Left cardiac atrium (tissue), 4 donors: Measurements from ENCODE around the gene PNMA6F. TPM values are rescaled to one million over a fixed set of nuclear protein-coding genes. Genes with fewer than 3 reads are reported as not detected.
"Not testable (repeated sequence)": the region's sequence is repeated elsewhere in the genome, so short reads cannot be mapped to it uniquely, and the experiment has no call there.

Experiments used
- ATAC-seq, 2 donors: fragments of 200-7000 bp; cut with Tn5 transposase; one replicate each; pipeline ENCODE4 v1.9.1; 2020; ENCODE audit warnings: mild to moderate bottlenecking in 2 of 2, moderate library complexity in 2 of 2
- DNase-seq: peaks from one replicate; pipeline ENCODE4 v3.0.0-alpha.2; 2020
- intact Hi-C, 2 donors: fragments of 100-400 bp; cut with DNase I; formaldehyde crosslinking; loops; one replicate each; pipeline versions ENCODE4 v1.14.1 to v1.15.1; 2022 to 2023
- total RNA-seq, 2 donors: library from RNA; stranded (reverse); fragmentation: NEBNext Ultra II Directional; extraction: Animal tissue kit (Norgen Biotek cat#: 25700); gene quantifications; one replicate each; pipeline ENCODE4 v1.2.1, GENCODE V29; 2021
- donor health status: DM: no; HTN: yes; CAD: no.
- donor health status: DM: no; HTN: yes; CAD: no; lungs with severe emphysema.
- donor health status: DM: yes; HTN: yes; CAD: no.
- donor health status: Dilated cardiomyopathy.

The PNMA6F gene
- total RNA-seq, 2 donors from 2014 or later: not detected

DNA sequence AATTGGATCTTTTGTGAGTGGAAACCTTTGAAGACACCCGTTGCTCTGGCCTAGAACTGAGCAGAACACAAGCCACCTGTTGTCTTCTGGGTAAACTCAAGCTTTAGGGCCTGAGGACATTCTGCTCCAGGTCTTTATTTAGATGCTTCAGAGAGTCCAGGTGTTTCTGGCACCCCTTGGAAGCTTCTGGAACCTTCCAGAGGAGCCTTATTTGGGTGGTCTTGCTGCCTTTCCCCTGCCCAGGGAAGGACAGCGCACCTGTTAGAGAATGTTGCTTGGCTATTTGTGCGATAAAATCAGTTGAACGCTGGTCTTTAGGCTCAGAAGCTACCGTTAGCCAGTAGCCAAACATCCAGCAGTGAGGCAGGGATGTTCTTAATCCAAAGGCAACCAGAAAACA, 15.4 kb upstream of the PNMA6F start:
- no peak for DNase-seq
- ATAC-seq: no peak
- intact Hi-C loops: no loop called here

GRCh38 chrX:153336121-153336894, 14.7 kb upstream of the PNMA6F start:
- intact Hi-C loops: no loop called here
- ATAC-seq (no peak), DNase-seq (no peak)

- ATAC-seq (no peak), DNase-seq (no peak)
- intact Hi-C loops: no loop called here
These were observed 13.2 kb upstream of the PNMA6F start for GRCh38 chrX:153334654-153335295.

GRCh38 chrX:153333821-153334653, 12.5 kb upstream of the PNMA6F start, which contains the start of gene ZNF275:
Gene ZNF275, plus strand, starts transcription at chrX:153334153. Its CDS starts 2,527 bp downstream, at chrX:153336680.
- ATAC-seq (peak; percentile 99 to 100), DNase-seq (peak; percentile 86)
- intact Hi-C loops: no loop called here

DNA sequence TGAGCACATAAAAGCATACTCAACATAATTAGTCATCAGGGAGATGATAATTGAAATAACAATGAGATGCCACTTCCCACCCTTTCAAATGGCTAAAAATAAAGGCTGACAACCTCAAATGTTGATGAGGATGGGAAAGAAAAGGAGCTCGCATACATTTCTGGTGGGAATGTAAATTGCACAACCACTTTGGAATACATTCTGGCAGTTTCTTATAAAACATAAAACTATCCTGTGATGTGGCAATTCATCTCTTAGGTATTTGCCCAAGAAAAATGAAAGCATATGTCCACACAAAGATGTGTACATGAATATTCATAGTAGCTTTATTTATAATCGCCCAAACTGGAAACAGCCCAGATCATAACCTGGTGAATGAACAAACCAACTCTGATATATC, 11.7 kb upstream of the PNMA6F start:
- ATAC-seq: no peak
- DNase-seq: no peak
- intact Hi-C loops: no loop called here

GRCh38 chrX:153327561-153327960, 6.0 kb upstream of the PNMA6F start:
- DNase-seq: no peak

DNA sequence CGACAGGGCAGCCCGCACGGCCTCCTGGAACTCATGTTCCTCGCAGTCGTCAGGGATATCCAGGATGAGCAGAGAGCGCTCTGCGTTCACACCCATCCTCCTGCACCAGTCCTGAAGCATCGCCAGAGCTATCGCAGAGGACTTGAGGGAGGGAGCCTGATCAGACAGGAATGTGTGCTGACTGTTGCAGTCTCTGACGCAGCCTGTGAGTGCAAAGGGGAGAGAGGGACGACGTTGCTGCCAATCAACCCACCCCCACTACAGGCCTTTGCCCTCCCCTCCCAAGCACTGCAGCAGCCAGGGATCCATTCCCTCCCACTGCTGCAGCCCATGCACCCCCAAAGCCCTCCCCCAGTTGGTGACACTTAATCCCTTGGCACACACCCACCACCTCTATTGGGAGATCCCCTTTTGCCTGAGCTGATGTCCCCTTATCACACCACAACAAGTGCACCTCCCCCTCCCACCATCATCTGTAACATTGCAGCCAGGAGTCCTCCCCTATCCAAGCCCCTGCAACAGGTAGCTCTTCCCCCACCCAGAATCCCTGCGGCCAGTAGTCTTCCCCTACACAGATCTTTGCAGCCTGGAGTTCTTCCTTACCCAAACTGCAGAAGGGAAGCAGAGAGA, 897 bp downstream of the PNMA6F start:
- DNase-seq (no peak), ATAC-seq (peak in 1 of 2 donors; percentile 8)
- intact Hi-C loops: no loop called here

More at GRCh38 chrX:153327561-153327960, 6.0 kb upstream of the PNMA6F start:
- ATAC-seq: no peak
- intact Hi-C loops: no loop called here

DNA sequence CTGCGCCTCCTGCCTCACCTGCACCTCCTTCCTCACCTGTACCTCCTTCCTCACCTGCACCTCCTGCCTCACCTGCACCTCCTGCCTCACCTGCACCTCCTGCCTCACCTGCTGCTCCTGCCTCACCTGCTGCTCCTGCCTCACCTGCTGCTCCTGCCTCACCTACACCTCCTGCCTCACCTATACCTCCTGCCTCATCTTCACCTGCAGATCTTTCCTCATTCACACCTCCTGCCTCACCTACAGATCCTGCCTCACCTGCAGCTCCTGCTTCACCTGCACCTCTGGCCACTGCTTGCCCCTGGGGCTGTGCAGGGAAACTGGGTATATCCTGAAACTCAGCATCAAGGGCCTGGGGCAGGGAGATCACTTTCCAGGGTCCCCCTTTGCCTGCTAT, 1.5 kb downstream of the PNMA6F start:
- intact Hi-C loops, ATAC-seq: not testable (repeated sequence)

DNA sequence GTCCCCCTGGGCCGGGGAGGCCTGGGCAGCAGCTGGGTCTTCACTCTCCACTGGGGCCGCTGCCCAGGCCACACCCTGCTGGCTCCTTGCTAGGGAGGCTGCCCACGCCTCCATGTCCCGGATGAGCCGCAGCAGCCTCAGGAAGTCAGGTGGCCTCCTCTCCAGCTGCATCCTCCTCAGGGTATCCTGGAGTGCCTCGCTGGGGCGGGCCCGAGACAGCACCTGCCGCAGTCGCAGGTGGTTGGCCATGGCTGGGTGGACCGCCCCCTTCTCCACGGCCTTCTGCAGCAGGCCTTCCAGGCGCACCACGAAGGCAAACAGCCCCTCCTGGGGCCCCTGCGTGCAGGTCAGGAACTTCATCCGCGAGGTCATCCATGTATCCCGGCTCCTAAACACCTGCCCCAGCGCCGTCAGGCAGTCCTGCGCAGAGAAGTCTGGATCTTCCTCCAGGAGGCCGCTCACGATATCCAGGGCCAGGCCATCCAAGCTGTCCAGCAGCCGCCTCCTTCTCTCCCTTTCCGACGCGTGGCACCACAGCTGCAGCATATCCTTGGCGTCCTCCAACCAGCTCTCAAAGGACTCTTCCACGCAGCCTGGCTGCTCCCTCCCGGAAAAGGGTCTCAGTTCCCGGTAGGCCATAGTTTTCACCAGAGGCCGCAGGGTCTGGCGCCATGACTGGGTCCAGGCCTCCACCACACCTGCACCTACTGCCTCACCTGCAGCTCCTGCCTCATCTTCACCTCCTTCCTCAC, 2.1 kb downstream of the PNMA6F start:
- no peak for DNase-seq
- no peak for ATAC-seq
- intact Hi-C loops: no loop called here

More for the DNA sequence above, 1.5 kb downstream of the PNMA6F start:
- DNase-seq: not testable (repeated sequence)

DNA sequence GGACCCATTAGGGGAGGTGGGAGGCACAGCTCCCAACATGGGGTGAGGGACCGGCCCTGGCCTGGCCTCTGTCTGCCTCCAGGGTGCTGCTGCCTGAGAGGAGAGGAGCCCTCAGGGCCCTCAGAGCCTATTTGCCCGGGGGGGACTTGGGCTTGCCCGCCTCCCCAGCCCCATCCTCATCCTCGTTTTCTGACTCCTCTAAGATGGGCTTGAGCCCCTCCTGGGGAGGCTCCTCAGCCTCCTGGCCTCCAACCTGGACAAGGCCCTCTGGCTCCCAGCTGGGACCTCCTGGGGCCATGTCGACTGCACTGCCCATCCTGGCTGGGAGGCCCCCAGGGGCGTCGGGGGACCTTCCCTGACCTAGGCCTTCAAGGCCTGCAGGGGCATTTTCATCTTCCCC, 2.8 kb downstream of the PNMA6F start:
- no peak for DNase-seq
- intact Hi-C loops: no loop called here
- no peak for ATAC-seq

DNA sequence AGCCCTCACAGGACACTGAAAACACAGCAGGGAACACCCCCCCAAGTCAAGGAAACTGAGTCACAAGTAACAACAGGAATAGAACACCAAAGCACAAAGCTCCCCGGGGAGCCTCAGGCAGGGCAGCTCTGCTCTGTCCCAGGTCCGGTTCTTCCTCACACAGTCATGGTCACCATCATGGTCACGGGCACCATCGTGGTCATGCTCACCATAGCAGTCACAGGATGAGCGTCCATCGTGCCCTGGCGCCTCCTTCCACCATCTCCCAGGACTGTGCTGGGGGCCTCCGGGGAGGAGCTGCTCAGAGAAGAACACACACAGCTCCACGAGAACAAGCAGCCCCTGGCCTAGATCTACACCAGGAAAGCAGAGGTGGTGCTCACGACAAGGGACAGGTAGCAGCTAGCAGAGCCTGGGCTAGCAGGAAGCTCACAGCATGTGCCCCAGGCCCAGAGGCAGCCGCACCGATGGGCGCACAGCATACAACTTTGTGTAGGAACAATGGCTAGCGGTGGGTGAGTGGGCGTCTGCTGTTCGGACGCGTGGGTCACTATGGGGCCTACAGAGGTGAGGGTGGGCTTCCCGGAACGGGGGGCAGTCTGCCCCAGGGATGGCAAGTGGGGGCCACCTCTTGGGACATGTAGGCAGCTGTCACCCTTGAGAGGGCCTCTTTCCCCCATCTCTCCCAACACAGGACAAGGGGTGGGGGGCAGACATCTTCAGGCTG, 3.4 kb downstream of the PNMA6F start:
- ATAC-seq (no peak), DNase-seq (no peak)
- intact Hi-C loops: no loop called here

- no peak for ATAC-seq
- intact Hi-C loops: no loop called here
- no peak for DNase-seq
These were observed 4.3 kb downstream of the PNMA6F start for GRCh38 chrX:153317306-153317705.

- intact Hi-C loops: no loop called here
- DNase-seq: no peak
- no peak for ATAC-seq
These were observed 8.7 kb downstream of the PNMA6F start for GRCh38 chrX:153312842-153313241.

GRCh38 chrX:153312041-153312440, 9.5 kb downstream of the PNMA6F start:
- DNase-seq (no peak), ATAC-seq (no peak)
- intact Hi-C loops: no loop called here

DNA sequence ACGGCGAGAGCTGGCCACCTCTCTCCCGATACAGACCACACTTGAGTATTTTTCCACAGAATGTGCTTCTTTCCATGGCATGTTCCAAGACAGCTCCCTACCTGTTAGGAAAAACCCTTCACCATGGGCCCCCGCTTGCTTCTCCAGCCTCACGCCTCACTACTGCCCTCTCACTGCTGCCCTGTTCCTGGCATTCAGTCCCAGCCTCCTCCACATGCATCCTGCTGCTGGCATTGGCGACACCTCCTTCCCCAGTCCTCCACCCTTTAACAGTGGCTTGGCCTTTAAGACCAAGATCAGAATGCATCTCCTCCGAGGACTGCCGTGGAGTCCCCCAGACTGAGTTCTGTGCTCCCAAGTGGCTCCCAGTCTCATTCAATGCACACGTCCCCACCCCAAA, 10.7 kb downstream of the PNMA6F start:
- intact Hi-C loops: no loop called here
- DNase-seq: no peak
- no peak for ATAC-seq

- ATAC-seq: no peak
- intact Hi-C loops: no loop called here
- DNase-seq: no peak
These were observed 14.0 kb downstream of the PNMA6F start for GRCh38 chrX:153307276-153308178.

DNA sequence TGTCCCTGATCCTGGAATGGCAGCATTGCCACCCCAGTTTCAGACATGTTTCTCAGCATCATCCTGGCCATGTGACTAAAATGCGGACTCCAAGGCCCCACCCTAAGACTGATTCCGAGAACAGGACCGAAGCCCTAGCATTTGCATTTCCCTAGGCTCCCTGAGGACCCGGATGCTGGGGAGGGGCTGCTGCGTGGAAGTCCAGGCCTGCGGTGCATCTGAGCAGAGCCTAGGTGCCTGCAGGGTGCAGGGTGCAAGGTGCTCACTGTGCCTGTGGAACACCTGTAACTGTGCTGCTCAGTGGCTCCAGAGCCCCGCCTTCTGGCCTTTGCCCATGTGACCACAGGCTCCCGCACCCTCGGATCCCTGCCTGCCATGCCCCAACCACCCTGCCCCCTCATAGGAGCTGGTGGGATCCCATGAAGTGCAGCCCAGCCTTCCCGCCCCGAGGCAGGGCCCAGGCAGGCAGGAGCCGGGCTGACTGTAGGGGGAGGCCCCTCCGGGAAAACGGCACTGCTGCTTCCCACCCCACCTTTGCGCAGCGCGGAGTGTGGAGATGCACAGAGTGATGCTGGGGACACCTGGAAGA, 14.9 kb downstream of the PNMA6F start:
- ATAC-seq (no peak), DNase-seq (no peak)
- intact Hi-C loops: no loop called here
